Keratinocyte (primary cell): Measurements from ENCODE around the gene DEPDC1.

Source experiments
- CTCF ChIP-seq, 3 experiments: IDR thresholded peaks in 1 of 3; conservative IDR thresholded peaks in 1 of 3; optimal IDR thresholded peaks in 1 of 3; 2 replicates in 2 of 3; 3 replicates in 1 of 3; pipeline versions ENCODE3 to v1.5.1; 2011; ENCODE audit warnings: low read length in 3 of 3, mild to moderate bottlenecking in 3 of 3, moderate library complexity in 2 of 3, control low read depth in 1 of 3, inconsistent platforms in 1 of 3; ENCODE audit not compliant: insufficient read depth in 2 of 3; ENCODE audit errors: extremely low read depth in 1 of 3
- EZH2 ChIP-seq: IDR thresholded peaks from one replicate; pipeline ENCODE4 v1.6.1; 2012; ENCODE audit warnings: inconsistent platforms, mild to moderate bottlenecking, low read length, moderate library complexity

- TF ChIP-seq CTCF (optimal IDR thresholded peaks at IDR 0.05 in 1 of 3, IDR thresholded peaks at IDR 0.05 in 1 of 3, conservative IDR thresholded peaks at IDR 0.05 in 1 of 3; ENCODE audit: extremely low read depth in 1 of 3, insufficient read depth in 2 of 3, low read length in 3 of 3), result no peak
- no peak for TF ChIP-seq EZH2
These were observed 40.7 kb downstream of the DEPDC1 start for GRCh38 chr1:68456202-68456601.
